Mucosa of gallbladder (tissue), 1 donor: Measurements from ENCODE around the gene TRPC4AP. TPM values are rescaled to one million over a fixed set of nuclear protein-coding genes. Genes with fewer than 3 reads are reported as not detected.
"Not testable (repeated sequence)": the region's sequence is repeated elsewhere in the genome, so short reads cannot be mapped to it uniquely, and the experiment has no call there.

Source experiments
- DNase-seq: peaks from one replicate; pipeline ENCODE4 v3.0.0-alpha.2; 2020; ENCODE audit warnings: low spot score
- total RNA-seq: library from RNA; stranded (reverse); gene quantifications from one replicate; pipeline ENCODE4 v1.2.1, GENCODE V29; 2021
- donor health status: DM: no; HTN: no; CAD: no.

TRPC4AP gene
- total RNA-seq, 1 donor from 2014 or later, result 60.5 TPM

GRCh38 chr20:35101620-35102019 is 9.0 kb upstream of the TRPC4AP start:
- no peak for DNase-seq

DNA sequence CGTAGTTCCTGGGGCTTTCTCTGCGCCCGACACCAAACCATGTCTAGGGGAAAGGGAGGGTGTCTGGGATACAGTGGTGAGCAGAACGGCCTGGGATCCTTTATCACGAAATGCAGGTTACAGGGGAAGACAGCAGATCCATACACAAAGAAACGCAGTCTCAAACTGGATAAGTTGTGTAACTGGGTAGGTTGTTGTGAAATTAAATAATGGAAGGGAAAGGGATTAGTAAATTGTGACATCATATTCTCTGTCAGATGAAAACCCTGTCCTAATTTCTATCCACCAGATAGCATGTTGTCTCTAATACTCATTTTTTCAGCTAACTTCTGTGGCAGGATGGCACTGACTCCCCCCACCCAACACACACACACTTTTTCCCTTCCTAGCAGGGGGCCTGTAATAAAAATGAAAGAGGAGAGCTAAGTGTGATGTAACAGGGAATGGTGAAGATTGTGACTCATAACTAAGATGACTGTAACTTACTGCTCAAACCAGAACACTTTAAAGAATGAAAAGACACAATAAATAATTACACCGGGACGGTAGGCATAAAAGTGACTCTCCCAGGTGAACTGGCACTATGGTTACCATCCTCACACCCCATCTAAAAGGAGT is 769 bp upstream of the TRPC4AP start:
- DNase-seq, result no peak

DNA sequence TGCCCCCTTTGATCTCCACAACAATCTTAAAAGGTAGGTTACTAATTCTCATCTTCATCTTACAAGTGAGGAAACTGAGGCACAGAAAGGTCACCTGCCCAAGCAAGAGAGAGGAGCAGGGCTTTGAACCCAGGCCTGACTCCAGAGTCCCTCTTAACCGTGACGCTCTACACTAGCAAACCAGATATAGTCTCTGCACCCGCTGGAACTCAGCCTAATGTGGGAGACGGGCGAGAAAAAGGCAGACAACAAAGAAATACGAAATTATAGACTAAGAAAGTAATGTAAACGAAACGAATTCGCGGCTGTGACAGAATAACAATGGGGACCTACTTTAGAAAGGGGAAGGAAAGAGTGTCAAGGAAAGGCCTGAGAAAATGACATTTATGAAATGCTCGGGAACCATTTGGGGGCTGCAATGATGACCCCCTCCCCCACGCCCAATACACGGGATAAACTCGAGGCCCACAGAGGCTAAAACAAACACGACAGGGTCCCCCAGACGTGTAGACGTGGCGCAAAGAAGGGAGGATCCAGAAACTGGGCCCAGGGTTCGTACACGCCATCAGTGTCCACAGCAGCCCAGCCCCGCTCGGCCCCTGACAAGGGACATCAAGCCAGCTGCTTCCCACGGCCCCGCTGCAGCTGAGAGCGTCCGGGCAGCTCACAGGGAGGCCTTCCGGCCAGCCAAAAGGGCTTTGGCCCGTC is 637 bp downstream of the TRPC4AP start:
- peak; percentile 38 for DNase-seq

- DNase-seq, result no peak
These were observed 4.1 kb downstream of the TRPC4AP start for GRCh38 chr20:35088231-35089145.

DNA sequence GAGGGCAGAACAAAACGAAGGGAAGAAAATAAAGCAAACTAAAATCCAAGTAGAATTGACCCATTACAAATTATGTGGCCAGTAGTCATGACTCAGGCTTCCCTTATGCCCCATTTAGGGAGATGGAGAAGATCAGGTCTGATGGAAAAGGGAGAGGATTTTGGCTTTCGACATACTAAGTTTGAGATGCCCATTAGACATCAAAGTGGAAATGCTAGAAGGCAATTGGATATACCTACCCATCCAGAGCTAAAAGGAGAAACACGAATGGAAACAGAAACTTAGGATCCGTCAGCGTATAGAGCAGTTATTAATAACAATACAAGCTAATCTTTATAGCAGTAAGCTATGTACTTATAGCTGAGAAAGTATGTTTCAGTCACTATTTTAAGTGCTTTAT is 4.8 kb downstream of the TRPC4AP start:
- no peak for DNase-seq

DNA sequence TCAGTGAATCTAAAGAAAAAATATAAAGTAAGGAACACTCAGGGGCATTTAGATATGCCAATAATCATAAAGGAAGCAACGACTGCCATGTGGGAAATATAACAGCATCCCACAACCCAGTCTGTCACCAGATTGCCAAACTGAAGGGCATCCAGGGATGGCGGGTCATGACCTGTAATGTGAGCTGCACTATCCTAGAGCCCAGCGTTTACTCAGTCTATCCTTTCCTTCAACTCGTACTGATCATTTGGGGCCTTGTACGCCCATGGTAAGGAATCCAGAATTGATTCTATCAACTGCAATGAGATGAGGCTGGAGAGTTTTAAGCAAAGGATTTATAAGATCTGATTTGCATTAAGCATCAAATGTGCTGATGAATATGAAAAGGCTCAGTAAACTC is 5.3 kb downstream of the TRPC4AP start:
- DNase-seq, result no peak

GRCh38 chr20:35085477-35086225 is 7.0 kb downstream of the TRPC4AP start:
- DNase-seq, result no peak

GRCh38 chr20:35084998-35085397 is 7.6 kb downstream of the TRPC4AP start:
- DNase-seq, result no peak

GRCh38 chr20:35080348-35080642 is 12.3 kb downstream of the TRPC4AP start:
- not testable (repeated sequence) for DNase-seq

GRCh38 chr20:35079472-35080347 is 12.9 kb downstream of the TRPC4AP start:
- DNase-seq, result no peak

GRCh38 chr20:35077872-35078271 is 14.7 kb downstream of the TRPC4AP start:
- no peak for DNase-seq

DNA sequence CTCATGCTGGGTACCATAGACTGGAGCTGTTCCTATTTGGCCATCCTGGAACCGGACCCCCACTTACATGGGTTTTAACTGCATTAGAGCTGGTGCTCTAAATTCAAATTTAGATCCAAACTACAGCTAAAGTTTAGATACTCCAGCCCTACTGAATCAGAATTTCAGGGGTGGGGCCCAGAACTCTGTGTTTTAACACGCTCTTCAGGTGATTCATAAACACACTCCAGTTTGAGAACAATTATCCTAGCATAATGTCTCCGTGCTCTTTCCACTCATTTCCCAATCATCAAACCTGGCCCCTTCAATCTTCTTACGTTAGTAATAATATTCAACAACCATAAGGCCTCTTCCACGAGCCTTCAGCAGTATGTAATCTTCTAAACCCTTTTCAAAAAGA is 15.3 kb downstream of the TRPC4AP start:
- no peak for DNase-seq

DNA sequence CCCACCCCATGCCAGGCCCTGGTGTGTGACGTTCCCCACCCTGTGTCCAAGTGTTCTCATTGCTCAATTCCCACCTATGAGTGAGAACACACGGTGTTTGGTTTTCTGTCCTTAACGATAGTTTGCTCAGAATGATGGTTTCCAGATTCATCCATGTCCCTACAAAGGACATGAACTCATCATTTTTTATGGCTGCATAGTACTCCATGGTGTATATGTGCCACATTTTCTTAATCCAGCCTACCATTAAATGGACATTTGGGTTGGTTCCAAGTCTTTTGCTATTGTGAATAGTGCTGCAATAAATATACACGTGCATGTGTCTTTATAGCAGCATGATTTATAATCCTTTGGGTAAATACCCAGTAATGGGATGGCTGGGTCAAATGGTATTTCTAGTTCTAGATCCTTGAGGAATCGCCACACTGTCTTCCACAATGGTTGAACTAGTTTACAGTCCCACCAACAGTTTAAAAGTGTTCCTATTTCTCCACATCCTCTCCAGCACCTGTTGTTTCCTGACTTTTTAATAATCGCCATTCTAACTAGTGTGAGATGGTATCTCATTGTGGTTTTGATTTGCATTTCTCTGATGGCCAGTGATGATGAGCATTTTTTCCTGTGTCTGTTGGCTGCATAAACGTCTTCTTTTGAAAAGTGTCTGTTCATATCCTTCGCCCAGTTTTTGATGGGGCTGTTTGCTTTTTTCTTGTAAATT is 21.0 kb downstream of the TRPC4AP start:
- DNase-seq, result not testable (repeated sequence)

GRCh38 chr20:35066194-35066593 is 26.4 kb downstream of the TRPC4AP start:
- DNase-seq, result no peak

GRCh38 chr20:35065181-35065580 is 27.4 kb downstream of the TRPC4AP start:
- no peak for DNase-seq

DNA sequence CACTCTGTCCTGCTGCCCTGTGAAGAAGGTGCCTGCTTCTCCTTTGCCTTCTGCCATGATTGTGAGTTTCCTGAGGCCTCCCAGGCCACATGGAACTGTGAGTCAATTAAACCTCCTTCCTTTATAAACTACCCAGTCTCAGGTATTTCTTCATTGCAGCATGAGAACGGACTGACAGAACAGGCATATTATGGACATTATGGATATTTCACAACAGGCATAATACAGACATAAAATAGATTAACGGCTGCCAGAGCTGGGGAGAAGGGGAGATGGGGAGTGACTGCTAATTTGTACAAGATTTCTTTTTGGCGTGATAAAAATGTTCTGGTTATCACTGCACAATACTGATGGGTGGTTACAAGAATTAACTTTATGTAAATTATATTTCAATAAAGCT is 29.4 kb downstream of the TRPC4AP start:
- DNase-seq, result no peak

DNA sequence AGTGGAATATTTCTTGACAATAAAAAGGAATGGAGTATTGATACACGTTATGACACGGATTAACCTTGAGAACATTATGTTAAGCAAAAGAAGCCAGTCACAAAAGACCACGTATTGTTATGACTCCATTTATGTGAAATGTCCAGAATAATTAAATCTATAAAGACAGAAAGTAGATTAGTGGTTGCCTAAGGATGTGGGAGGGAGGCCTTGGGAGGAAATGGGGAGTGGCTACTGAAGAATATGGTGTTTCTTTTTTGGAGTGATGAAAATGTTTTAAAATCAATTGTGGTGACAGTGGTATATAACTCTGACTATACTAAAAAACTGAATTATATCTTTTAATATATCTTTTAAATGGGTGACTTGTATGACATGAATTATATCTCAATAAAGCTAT is 30.1 kb downstream of the TRPC4AP start:
- no peak for DNase-seq

DNA sequence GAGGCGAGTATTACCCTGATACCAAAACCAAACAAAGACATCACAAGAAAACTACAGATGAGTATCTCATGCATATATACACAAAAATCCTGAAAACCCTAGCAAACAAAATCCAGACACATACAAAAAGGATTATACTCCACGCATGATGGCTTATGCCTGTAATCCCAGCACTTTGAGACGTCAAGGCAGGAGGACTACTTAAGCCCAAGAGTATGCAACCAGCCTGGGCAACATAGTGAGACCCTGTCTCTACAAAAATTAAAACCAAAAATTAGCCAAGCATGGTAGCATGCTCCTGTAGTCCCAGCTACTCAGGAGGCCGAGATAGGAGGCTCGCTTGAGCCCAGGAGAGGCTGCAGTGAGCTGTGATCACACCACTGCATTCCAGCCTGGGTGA is 32.4 kb downstream of the TRPC4AP start:
- no peak for DNase-seq

- DNase-seq, result no peak
These were observed 33.0 kb downstream of the TRPC4AP start for GRCh38 chr20:35059612-35060011.

DNA sequence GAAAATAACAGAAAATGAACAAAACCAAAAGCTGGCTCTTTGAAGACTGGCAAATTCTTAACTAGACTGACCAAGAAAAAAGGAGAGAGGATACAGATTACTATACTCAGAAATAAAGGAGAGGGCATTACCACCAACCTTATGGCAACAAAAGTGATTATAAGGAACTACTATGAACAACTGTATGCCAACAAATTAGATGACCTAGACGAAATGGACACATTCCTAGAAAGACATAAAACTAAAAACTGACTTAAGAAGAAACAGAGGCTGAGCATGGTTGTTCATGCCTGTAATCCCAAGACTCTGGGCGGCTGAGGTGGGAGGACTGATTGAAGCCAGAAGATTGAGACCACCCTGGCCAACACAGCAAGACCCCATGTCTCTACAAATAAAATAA is 33.5 kb downstream of the TRPC4AP start:
- DNase-seq, result no peak
